Measurements from ENCODE around the gene LHX3.

DNA sequence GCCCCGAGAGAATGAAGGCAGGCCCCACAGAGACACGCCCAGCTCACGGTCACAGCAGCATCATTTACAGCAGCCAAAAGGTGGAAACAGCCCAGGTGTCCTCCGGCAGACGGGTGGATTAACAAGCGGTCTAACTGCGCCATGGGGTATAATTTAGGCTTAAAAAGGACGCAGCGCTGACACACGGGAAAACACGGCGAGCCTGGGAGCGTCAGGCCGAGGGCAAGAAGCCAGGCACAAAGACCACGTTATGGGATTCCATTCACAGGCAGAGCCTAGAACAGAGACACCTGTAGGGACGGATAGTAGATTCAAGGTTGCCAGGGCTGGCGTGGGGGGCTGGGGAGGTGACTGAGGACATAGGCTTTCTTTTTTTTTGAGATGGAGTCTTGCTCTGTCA is 49.4 kb downstream of the LHX3 start:
- TF ChIP-seq, protein P1, sequence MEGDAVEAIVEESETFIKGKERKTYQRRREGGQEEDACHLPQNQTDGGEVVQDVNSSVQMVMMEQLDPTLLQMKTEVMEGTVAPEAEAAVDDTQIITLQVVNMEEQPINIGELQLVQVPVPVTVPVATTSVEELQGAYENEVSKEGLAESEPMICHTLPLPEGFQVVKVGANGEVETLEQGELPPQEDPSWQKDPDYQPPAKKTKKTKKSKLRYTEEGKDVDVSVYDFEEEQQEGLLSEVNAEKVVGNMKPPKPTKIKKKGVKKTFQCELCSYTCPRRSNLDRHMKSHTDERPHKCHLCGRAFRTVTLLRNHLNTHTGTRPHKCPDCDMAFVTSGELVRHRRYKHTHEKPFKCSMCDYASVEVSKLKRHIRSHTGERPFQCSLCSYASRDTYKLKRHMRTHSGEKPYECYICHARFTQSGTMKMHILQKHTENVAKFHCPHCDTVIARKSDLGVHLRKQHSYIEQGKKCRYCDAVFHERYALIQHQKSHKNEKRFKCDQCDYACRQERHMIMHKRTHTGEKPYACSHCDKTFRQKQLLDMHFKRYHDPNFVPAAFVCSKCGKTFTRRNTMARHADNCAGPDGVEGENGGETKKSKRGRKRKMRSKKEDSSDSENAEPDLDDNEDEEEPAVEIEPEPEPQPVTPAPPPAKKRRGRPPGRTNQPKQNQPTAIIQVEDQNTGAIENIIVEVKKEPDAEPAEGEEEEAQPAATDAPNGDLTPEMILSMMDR (IDR thresholded peaks at IDR 0.05; ENCODE audit: low read depth, low read length): no peak
- TF ChIP-seq POLR2A (IDR thresholded peaks at IDR 0.05; ENCODE audit: extremely low read depth, insufficient read length) (no peak), MYC (IDR thresholded peaks at IDR 0.05; ENCODE audit: low read depth, low read length) (no peak)

Data from NB4 (cell line).